Naive thymus-derived CD4-positive, alpha-beta T cell (primary cell): ENCODE results near the gene IGFALS. TPM values are rescaled to one million over a fixed set of nuclear protein-coding genes. Genes with fewer than 3 reads are reported as not detected.

ENCODE experiments used
- ATAC-seq: fragments of 150-1000 bp; cut with Tn5 transposase; 2 replicates; pipeline ENCODE4 v1.10.0; 2021; ENCODE audit warnings: mild to moderate bottlenecking, moderate library complexity
- CTCF ChIA-PET: fragments of 350-600 bp; sonication (Branson Sonifier 250); formaldehyde crosslinking; loops from one replicate; lab custom pipeline; 2021; ENCODE audit warnings: antibody characterized with exemption; lab: Charles Lee
- POLR2A ChIA-PET: fragments of 350-600 bp; sonication (Branson Sonifier 250); formaldehyde crosslinking; loops from one replicate; lab custom pipeline; 2021; ENCODE audit warnings: antibody characterized with exemption, inconsistent platforms; lab: Charles Lee
- DNase-seq, 9 donors: peaks; one replicate each; pipeline versions ENCODE4 v3.0.0 to v3.0.0-alpha.2; 2020 to 2022; ENCODE audit warnings: mixed read lengths in 1 of 9
- H3K27ac ChIP-seq: one replicate; pipeline ENCODE4 v1.7.0; 2013; ENCODE audit warnings: mild to moderate bottlenecking, low read depth, low read length, moderate library complexity
- H3K27me3 ChIP-seq, 2 donors: one replicate each; pipeline ENCODE4 v1.7.0; 2013; ENCODE audit warnings: low read length in 2 of 2, mild to moderate bottlenecking in 2 of 2, moderate library complexity in 2 of 2; ENCODE audit not compliant: control insufficient read depth in 2 of 2, insufficient read depth in 2 of 2
- H3K36me3 ChIP-seq, 3 experiments: 1 replicate in 2 of 3; 2 replicates in 1 of 3; pipeline ENCODE4 v1.7.0; 2013; ENCODE audit warnings: low read length in 3 of 3, mild to moderate bottlenecking in 3 of 3, moderate library complexity in 1 of 3; ENCODE audit not compliant: insufficient read depth in 3 of 3, control insufficient read depth in 2 of 3
- H3K4me1 ChIP-seq, 2 donors: one replicate each; pipeline ENCODE4 v1.7.0; 2013; ENCODE audit warnings: low read length in 2 of 2, mild to moderate bottlenecking in 2 of 2, moderate library complexity in 1 of 2; ENCODE audit not compliant: control insufficient read depth in 2 of 2, insufficient read depth in 2 of 2
- H3K4me3 ChIP-seq: 2 replicates; pipeline ENCODE4 v1.7.0; 2013; ENCODE audit warnings: mild to moderate bottlenecking, low read length
- H3K9me3 ChIP-seq, 3 experiments: 1 replicate in 2 of 3; 2 replicates in 1 of 3; pipeline ENCODE4 v1.7.0; 2013; ENCODE audit warnings: low read length in 3 of 3; ENCODE audit not compliant: control insufficient read depth in 2 of 3
- H3K27ac Mint-ChIP-seq, 9 donors: one replicate each; pipeline ENCODE4 v1.8.0; 2020 to 2022; ENCODE audit warnings: mixed read lengths in 9 of 9, mild to moderate bottlenecking in 8 of 9, moderate library complexity in 5 of 9, inconsistent platforms in 2 of 9
- H3K27me3 Mint-ChIP-seq, 5 donors: one replicate each; pipeline ENCODE4 v1.8.0; 2021 to 2022; ENCODE audit warnings: mixed read lengths in 5 of 5, mild to moderate bottlenecking in 1 of 5
- H3K36me3 Mint-ChIP-seq, 5 donors: one replicate each; pipeline ENCODE4 v1.8.0; 2020 to 2022; ENCODE audit warnings: mixed read lengths in 5 of 5, mild to moderate bottlenecking in 3 of 5, inconsistent platforms in 1 of 5
- H3K4me1 Mint-ChIP-seq, 7 donors: one replicate each; pipeline ENCODE4 v1.8.0; 2020 to 2022; ENCODE audit warnings: mixed read lengths in 7 of 7, mild to moderate bottlenecking in 3 of 7, inconsistent platforms in 1 of 7
- H3K4me3 Mint-ChIP-seq, 10 donors: one replicate each; pipeline ENCODE4 v1.8.0; 2020 to 2022; ENCODE audit warnings: mild to moderate bottlenecking in 10 of 10, mixed read lengths in 10 of 10, moderate library complexity in 6 of 10, inconsistent platforms in 2 of 10
- H3K9me3 Mint-ChIP-seq, 11 donors: one replicate each; pipeline ENCODE4 v1.8.0; 2020 to 2022; ENCODE audit warnings: mixed read lengths in 11 of 11, mild to moderate bottlenecking in 4 of 11, inconsistent platforms in 1 of 11, moderate library complexity in 1 of 11
- intact Hi-C, 2 donors: fragments of 100-400 bp; cut with micrococcal nuclease; formaldehyde crosslinking; loops; one replicate each; pipeline ENCODE4 v1.15.1; 2023
- polyA plus RNA-seq, 2 donors: library from polyadenylated mRNA; unstranded; fragments of 300-500 nt; fragmentation: Illumina TruSeq; gene quantifications; one replicate each; pipeline ENCODE4 v1.2.3, GENCODE V29; 2021
- total RNA-seq, 6 experiments: library from RNA in 5 of 6; stranded (reverse) in 5 of 6; gene quantifications; 1 replicate in 5 of 6; 2 replicates in 1 of 6; pipeline ENCODE4 v1.2.3 and lab custom pipeline; 2021 to 2026

Gene IGFALS
- total and polyA plus RNA-seq, 7 experiments from 2014 or later = 0.19 to 1.5 (median 0.74) TPM; not detected in 1

- peaks cover 0 to 4% (median 1%) of the 10 kb centered on the region in 5 donors for H3K36me3 Mint-ChIP-seq
- Histone ChIP-seq H3K4me3 (no peak overlapping the region), H3K4me1 (peaks cover 3 to 6% of the 10 kb centered on the region in 2 donors), H3K27ac (no peak overlapping the region), H3K9me3 (no peaks in the 10 kb centered on the region), H3K36me3 (peaks cover 0 to 70% (median 0%) of the 10 kb centered on the region in 3 experiments), H3K27me3 (no peaks in the 10 kb centered on the region)
- CTCF ChIA-PET = no interaction called here
- H3K4me3 Mint-ChIP-seq = no peak overlapping the region
- no peaks in the 10 kb centered on the region for H3K27me3 Mint-ChIP-seq
- DNase-seq (no peak), ATAC-seq (no peak)
- intact Hi-C loops = no loop called here
- H3K27ac Mint-ChIP-seq = peak overlapping the region in 1 of 9 donors; percentile 16
- POLR2A ChIA-PET = no interaction called here
- H3K9me3 Mint-ChIP-seq = no peaks in the 10 kb centered on the region
- peaks cover 0 to 8% (median 5%) of the 10 kb centered on the region in 7 donors for H3K4me1 Mint-ChIP-seq
Observed at GRCh38 chr16:1766231-1766630, 27.3 kb downstream of the IGFALS start.

GRCh38 chr16:1765826-1766225 lies 27.7 kb downstream of the IGFALS start:
- H3K27ac ChIP-seq = no peak overlapping the region
- no peak overlapping the region for H3K4me3 Mint-ChIP-seq
- no peaks in the 10 kb centered on the region for H3K9me3 Mint-ChIP-seq
- H3K27me3 ChIP-seq = no peaks in the 10 kb centered on the region
- ATAC-seq (no peak), DNase-seq (no peak)
- ChIA-PET POLR2A (no interaction called here), CTCF (no interaction called here)
- H3K4me3 ChIP-seq = no peak overlapping the region
- H3K27ac Mint-ChIP-seq = peak overlapping the region in 1 of 9 donors; percentile 16
- no peaks in the 10 kb centered on the region for H3K27me3 Mint-ChIP-seq
- peaks cover 0 to 7% (median 4%) of the 10 kb centered on the region in 5 donors for H3K36me3 Mint-ChIP-seq
- H3K4me1 Mint-ChIP-seq = peaks cover 0 to 8% (median 5%) of the 10 kb centered on the region in 7 donors
- intact Hi-C loops = no loop called here
- H3K9me3 ChIP-seq = no peaks in the 10 kb centered on the region
- H3K4me1 ChIP-seq = peaks cover 3 to 6% of the 10 kb centered on the region in 2 donors
- H3K36me3 ChIP-seq = peaks cover 0 to 74% (median 0%) of the 10 kb centered on the region in 3 experiments

- H3K4me3 Mint-ChIP-seq = no peak overlapping the region
- Histone ChIP-seq H3K27me3 (no peaks in the 10 kb centered on the region), H3K27ac (no peak overlapping the region), H3K4me3 (no peak overlapping the region), H3K9me3 (no peaks in the 10 kb centered on the region), H3K36me3 (peaks cover 0 to 83% (median 4%) of the 10 kb centered on the region in 3 experiments), H3K4me1 (no peaks in the 10 kb centered on the region)
- peaks cover 0 to 11% (median 3%) of the 10 kb centered on the region in 5 donors for H3K36me3 Mint-ChIP-seq
- H3K9me3 Mint-ChIP-seq = no peaks in the 10 kb centered on the region
- DNase-seq (no peak), ATAC-seq (no peak)
- no peaks in the 10 kb centered on the region for H3K27me3 Mint-ChIP-seq
- no peak overlapping the region for H3K27ac Mint-ChIP-seq
- CTCF ChIA-PET = interaction anchor here (0.8 kb wide), 1 partner anchor 59 kb away, joined by 3 read pairs; the partner anchor contains the start of gene MAPK8IP3
- intact Hi-C loops = no loop called here
- H3K4me1 Mint-ChIP-seq = peaks cover 0 to 5% (median under 1%) of the 10 kb centered on the region in 7 donors
- POLR2A ChIA-PET = interaction anchor here (1.2 to 2.0 kb wide), 2 partner anchors 17 to 345 kb away, joined by 3 to 4 read pairs; partner anchors contain the start of genes NUBP2 and SPSB3
Observed at GRCh38 chr16:1764971-1765370, 28.5 kb downstream of the IGFALS start.

GRCh38 chr16:1763521-1764511 lies 29.7 kb downstream of the IGFALS start:
- Mint-ChIP-seq H3K9me3 (no peaks in the 10 kb centered on the region), H3K4me3 (no peak overlapping the region), H3K36me3 (peaks cover 0 to 12% (median 3%) of the 10 kb centered on the region in 5 donors), H3K27ac (no peak overlapping the region), H3K27me3 (no peaks in the 10 kb centered on the region), H3K4me1 (peaks cover 0 to 5% (median 0%) of the 10 kb centered on the region in 7 donors)
- ATAC-seq (no peak), DNase-seq (no peak)
- no peaks in the 10 kb centered on the region for H3K4me1 ChIP-seq
- CTCF ChIA-PET = no interaction called here
- no peak overlapping the region for H3K4me3 ChIP-seq
- no peak overlapping the region for H3K27ac ChIP-seq
- POLR2A ChIA-PET = interaction anchor here (0.7 to 2.0 kb wide), 3 partner anchors 18 to 405 kb away, joined by 3 to 4 read pairs (median 3); partner anchors contain the start of genes NUBP2 and SPSB3
- intact Hi-C loops = no loop called here
- peaks cover 0 to 91% (median 4%) of the 10 kb centered on the region in 3 experiments for H3K36me3 ChIP-seq
- H3K9me3 ChIP-seq = no peaks in the 10 kb centered on the region
- no peaks in the 10 kb centered on the region for H3K27me3 ChIP-seq

GRCh38 chr16:1762879-1763520 lies 30.5 kb downstream of the IGFALS start:
- H3K36me3 ChIP-seq = peaks cover 0 to 92% (median 4%) of the 10 kb centered on the region in 3 experiments
- Mint-ChIP-seq H3K36me3 (peaks cover 0 to 14% (median 3%) of the 10 kb centered on the region in 5 donors), H3K27me3 (no peaks in the 10 kb centered on the region), H3K4me1 (peaks cover 0 to 2% (median 0%) of the 10 kb centered on the region in 7 donors), H3K4me3 (no peak overlapping the region), H3K9me3 (no peaks in the 10 kb centered on the region), H3K27ac (no peak overlapping the region)
- no peak overlapping the region for H3K4me3 ChIP-seq
- H3K9me3 ChIP-seq = no peaks in the 10 kb centered on the region
- intact Hi-C loops = no loop called here
- no peaks in the 10 kb centered on the region for H3K27me3 ChIP-seq
- POLR2A ChIA-PET = interaction anchor here (0.9 to 1.1 kb wide), 2 partner anchors 8 to 12 kb away, joined by 3 read pairs; partner anchors contain the start of gene NME3
- H3K27ac ChIP-seq = no peak overlapping the region
- CTCF ChIA-PET = no interaction called here
- no peaks in the 10 kb centered on the region for H3K4me1 ChIP-seq
- ATAC-seq (no peak), DNase-seq (no peak)

- DNase-seq (no peak), ATAC-seq (no peak)
- Histone ChIP-seq H3K27me3 (no peaks in the 10 kb centered on the region), H3K9me3 (no peaks in the 10 kb centered on the region), H3K27ac (no peak overlapping the region), H3K4me1 (no peaks in the 10 kb centered on the region), H3K36me3 (peaks cover 0 to 92% (median 4%) of the 10 kb centered on the region in 3 experiments), H3K4me3 (no peak overlapping the region)
- Mint-ChIP-seq H3K9me3 (no peaks in the 10 kb centered on the region), H3K4me3 (no peak overlapping the region), H3K4me1 (peaks cover 0 to 8% (median 4%) of the 10 kb centered on the region in 7 donors), H3K36me3 (peaks cover 0 to 14% (median 3%) of the 10 kb centered on the region in 5 donors), H3K27ac (no peak overlapping the region), H3K27me3 (no peaks in the 10 kb centered on the region)
- ChIA-PET POLR2A (interaction anchor here (0.9 to 1.1 kb wide), 2 partner anchors 9 to 12 kb away, joined by 3 read pairs; partner anchors contain the start of gene NME3), CTCF (no interaction called here)
- intact Hi-C loops = no loop called here
Observed at GRCh38 chr16:1762196-1762878, 31.2 kb downstream of the IGFALS start.
